NB4 (cell line): Measurements from ENCODE around the gene TMED8.

Experiments used
- CTCF ChIP-seq: IDR thresholded peaks from one replicate; pipeline ENCODE4 v1.5.1; 2012; ENCODE audit warnings: low read depth, low read length
- MAX ChIP-seq: IDR thresholded peaks from 2 replicates; pipeline ENCODE4 v1.6.1; 2011; ENCODE audit warnings: low read depth, low read length
- MYC ChIP-seq: IDR thresholded peaks from 2 replicates; pipeline ENCODE4 v1.6.1; 2011; ENCODE audit warnings: low read depth, low read length
- POLR2A ChIP-seq: IDR thresholded peaks from 2 replicates; pipeline ENCODE4 v1.6.1; 2011; ENCODE audit warnings: mild to moderate bottlenecking; ENCODE audit not compliant: insufficient read length; ENCODE audit errors: extremely low read depth

- no peak for TF ChIP-seq CTCF
- no peak for TF ChIP-seq POLR2A
- TF ChIP-seq MAX, result no peak
- TF ChIP-seq MYC, result no peak
Measured at GRCh38 chr14:77318006-77318553, 58.8 kb downstream of the TMED8 start.
